Measurements from ENCODE around the gene PCBP3. TPM values are rescaled to one million over a fixed set of nuclear protein-coding genes. Genes with fewer than 3 reads are reported as not detected.

Gene PCBP3
- total RNA-seq, 1 donor from 2014 or later, result not detected

- Histone ChIP-seq H3K27ac (ENCODE audit: low read depth, low read length) (peak overlapping the region; percentile 73), H3K9ac (ENCODE audit: low read depth in 1 of 3, low read length in 3 of 3) (peak overlapping the region in 1 of 3 donors; percentile 54), H3K4me1 (ENCODE audit: control insufficient read depth in 3 of 3, insufficient read depth in 3 of 3, low read length in 3 of 3) (peaks cover 33 to 42% (median 38%) of the 10 kb centered on the region in 3 donors)
Measured at GRCh38 chr21:45970674-45971615, 327.4 kb downstream of the PCBP3 start.

GRCh38 chr21:45971616-45972352 is 328.3 kb downstream of the PCBP3 start:
- Histone ChIP-seq H3K9me3 (ENCODE audit: control insufficient read depth in 3 of 3, low read length in 3 of 3) (no peaks in the 10 kb centered on the region), H3K36me3 (ENCODE audit: control insufficient read depth in 3 of 3, insufficient read depth in 3 of 3, low read length in 3 of 3) (no peaks in the 10 kb centered on the region), H3K9ac (ENCODE audit: low read depth in 1 of 3, low read length in 3 of 3) (peak overlapping the region in 1 of 3 donors; percentile 79), H3K27me3 (ENCODE audit: control insufficient read depth in 3 of 3, insufficient read depth in 3 of 3, low read length in 3 of 3) (peaks cover 20 to 34% (median 22%) of the 10 kb centered on the region in 3 donors), H3K27ac (ENCODE audit: low read depth, low read length) (peak overlapping the region; percentile 88), H3K4me1 (ENCODE audit: control insufficient read depth in 3 of 3, insufficient read depth in 3 of 3, low read length in 3 of 3) (peaks cover 33 to 42% (median 38%) of the 10 kb centered on the region in 3 donors), H3K4me3 (ENCODE audit: low read length in 3 of 3) (no peak overlapping the region)

More at GRCh38 chr21:45970674-45971615, 327.4 kb downstream of the PCBP3 start:
- H3K4me3 ChIP-seq (ENCODE audit: low read length in 3 of 3), result no peak overlapping the region
- H3K27me3 ChIP-seq (ENCODE audit: control insufficient read depth in 3 of 3, insufficient read depth in 3 of 3, low read length in 3 of 3), result peaks cover 18 to 34% (median 22%) of the 10 kb centered on the region in 3 donors
- H3K9me3 ChIP-seq (ENCODE audit: control insufficient read depth in 3 of 3, low read length in 3 of 3), result no peaks in the 10 kb centered on the region
- no peaks in the 10 kb centered on the region for H3K36me3 ChIP-seq (ENCODE audit: control insufficient read depth in 3 of 3, insufficient read depth in 3 of 3, low read length in 3 of 3)

- peaks cover 20 to 34% (median 22%) of the 10 kb centered on the region in 3 donors for H3K27me3 ChIP-seq (ENCODE audit: control insufficient read depth in 3 of 3, insufficient read depth in 3 of 3, low read length in 3 of 3)
- peak overlapping the region in 2 of 3 donors; percentile 63 to 79 for H3K9ac ChIP-seq (ENCODE audit: low read depth in 1 of 3, low read length in 3 of 3)
- no peak overlapping the region for H3K4me3 ChIP-seq (ENCODE audit: low read length in 3 of 3)
- peak overlapping the region; percentile 88 for H3K27ac ChIP-seq (ENCODE audit: low read depth, low read length)
- peaks cover 34 to 44% (median 38%) of the 10 kb centered on the region in 3 donors for H3K4me1 ChIP-seq (ENCODE audit: control insufficient read depth in 3 of 3, insufficient read depth in 3 of 3, low read length in 3 of 3)
- no peaks in the 10 kb centered on the region for H3K9me3 ChIP-seq (ENCODE audit: control insufficient read depth in 3 of 3, low read length in 3 of 3)
- no peaks in the 10 kb centered on the region for H3K36me3 ChIP-seq (ENCODE audit: control insufficient read depth in 3 of 3, insufficient read depth in 3 of 3, low read length in 3 of 3)
Measured at GRCh38 chr21:45972353-45972715, 328.8 kb downstream of the PCBP3 start.

GRCh38 chr21:45972716-45973474 is 329.4 kb downstream of the PCBP3 start:
- Histone ChIP-seq H3K9ac (ENCODE audit: low read depth in 1 of 3, low read length in 3 of 3) (peak overlapping the region; percentile 61 to 79 (median 63)), H3K27ac (ENCODE audit: low read depth, low read length) (peak overlapping the region; percentile 88), H3K4me1 (ENCODE audit: control insufficient read depth in 3 of 3, insufficient read depth in 3 of 3, low read length in 3 of 3) (peaks cover 35 to 45% (median 38%) of the 10 kb centered on the region in 3 donors)

GRCh38 chr21:45973475-45974072 is 330.0 kb downstream of the PCBP3 start:
- H3K9ac ChIP-seq (ENCODE audit: low read depth in 1 of 3, low read length in 3 of 3), result peak overlapping the region; percentile 61 to 79 (median 63)
- no peaks in the 10 kb centered on the region for H3K36me3 ChIP-seq (ENCODE audit: control insufficient read depth in 3 of 3, insufficient read depth in 3 of 3, low read length in 3 of 3)
- peak overlapping the region; percentile 88 for H3K27ac ChIP-seq (ENCODE audit: low read depth, low read length)
- H3K4me1 ChIP-seq (ENCODE audit: control insufficient read depth in 3 of 3, insufficient read depth in 3 of 3, low read length in 3 of 3), result peaks cover 35 to 45% (median 38%) of the 10 kb centered on the region in 3 donors
- H3K27me3 ChIP-seq (ENCODE audit: control insufficient read depth in 3 of 3, insufficient read depth in 3 of 3, low read length in 3 of 3), result peaks cover 20 to 34% (median 22%) of the 10 kb centered on the region in 3 donors
- peak overlapping the region; percentile 56 to 74 (median 59) for H3K4me3 ChIP-seq (ENCODE audit: low read length in 3 of 3)
- no peaks in the 10 kb centered on the region for H3K9me3 ChIP-seq (ENCODE audit: control insufficient read depth in 3 of 3, low read length in 3 of 3)

More at GRCh38 chr21:45972716-45973474, 329.4 kb downstream of the PCBP3 start:
- H3K27me3 ChIP-seq (ENCODE audit: control insufficient read depth in 3 of 3, insufficient read depth in 3 of 3, low read length in 3 of 3), result peaks cover 20 to 34% (median 22%) of the 10 kb centered on the region in 3 donors
- H3K9me3 ChIP-seq (ENCODE audit: control insufficient read depth in 3 of 3, low read length in 3 of 3), result no peaks in the 10 kb centered on the region
- H3K36me3 ChIP-seq (ENCODE audit: control insufficient read depth in 3 of 3, insufficient read depth in 3 of 3, low read length in 3 of 3), result no peaks in the 10 kb centered on the region
- peak overlapping the region; percentile 56 to 74 (median 59) for H3K4me3 ChIP-seq (ENCODE audit: low read length in 3 of 3)

GRCh38 chr21:45974073-45975019 is 330.8 kb downstream of the PCBP3 start:
- H3K4me3 ChIP-seq (ENCODE audit: low read length in 3 of 3), result peak overlapping the region; percentile 56 to 74 (median 59)
- no peaks in the 10 kb centered on the region for H3K9me3 ChIP-seq (ENCODE audit: control insufficient read depth in 3 of 3, low read length in 3 of 3)
- H3K27me3 ChIP-seq (ENCODE audit: control insufficient read depth in 3 of 3, insufficient read depth in 3 of 3, low read length in 3 of 3), result peaks cover 20 to 34% (median 23%) of the 10 kb centered on the region in 3 donors
- peaks cover 35 to 45% (median 38%) of the 10 kb centered on the region in 3 donors for H3K4me1 ChIP-seq (ENCODE audit: control insufficient read depth in 3 of 3, insufficient read depth in 3 of 3, low read length in 3 of 3)
- H3K9ac ChIP-seq (ENCODE audit: low read depth in 1 of 3, low read length in 3 of 3), result peak overlapping the region; percentile 61 to 79 (median 63)
- H3K27ac ChIP-seq (ENCODE audit: low read depth, low read length), result peak overlapping the region; percentile 88
- no peaks in the 10 kb centered on the region for H3K36me3 ChIP-seq (ENCODE audit: control insufficient read depth in 3 of 3, insufficient read depth in 3 of 3, low read length in 3 of 3)

- Histone ChIP-seq H3K4me1 (ENCODE audit: control insufficient read depth in 3 of 3, insufficient read depth in 3 of 3, low read length in 3 of 3) (peaks cover 35 to 45% (median 38%) of the 10 kb centered on the region in 3 donors), H3K27me3 (ENCODE audit: control insufficient read depth in 3 of 3, insufficient read depth in 3 of 3, low read length in 3 of 3) (peaks cover 20 to 34% (median 28%) of the 10 kb centered on the region in 3 donors), H3K36me3 (ENCODE audit: control insufficient read depth in 3 of 3, insufficient read depth in 3 of 3, low read length in 3 of 3) (no peaks in the 10 kb centered on the region), H3K9ac (ENCODE audit: low read depth in 1 of 3, low read length in 3 of 3) (peak overlapping the region; percentile 61 to 79 (median 63)), H3K9me3 (ENCODE audit: control insufficient read depth in 3 of 3, low read length in 3 of 3) (no peaks in the 10 kb centered on the region), H3K4me3 (ENCODE audit: low read length in 3 of 3) (peak overlapping the region in 2 of 3 donors; percentile 59 to 74), H3K27ac (ENCODE audit: low read depth, low read length) (peak overlapping the region; percentile 88)
Measured at GRCh38 chr21:45975020-45975666, 331.6 kb downstream of the PCBP3 start.

Measured in skeletal muscle tissue (tissue), 4 donors.